Frontal cortex (tissue), 4 donors: ENCODE data around the gene C6. TPM values are rescaled to one million over a fixed set of nuclear protein-coding genes. Genes with fewer than 3 reads are reported as not detected.
"Not testable (repeated sequence)": the region's sequence is repeated elsewhere in the genome, so short reads cannot be mapped to it uniquely, and the experiment has no call there.

Experiments used
- DNase-seq, 2 donors: peaks; one replicate each; pipeline ENCODE4 v3.0.0; 2012; ENCODE audit warnings: low spot score in 2 of 2
- FAIRE-seq: peaks from 2 replicates; lab custom pipeline; 2012; peaks lifted over from hg19 to GRCh38; lab: Jason Lieb, UNC
- total RNA-seq: library from RNA; depleted of rRNA; stranded (reverse); fragments of >200 nt; gene quantifications from one replicate; pipeline ENCODE4 v1.2.3, GENCODE V29; 2014
- donor health status: control.
- donor health status: control.
- donor health status: control.

Gene C6
- total RNA-seq, 1 donor from 2014 or later = 0.41 TPM

DNA sequence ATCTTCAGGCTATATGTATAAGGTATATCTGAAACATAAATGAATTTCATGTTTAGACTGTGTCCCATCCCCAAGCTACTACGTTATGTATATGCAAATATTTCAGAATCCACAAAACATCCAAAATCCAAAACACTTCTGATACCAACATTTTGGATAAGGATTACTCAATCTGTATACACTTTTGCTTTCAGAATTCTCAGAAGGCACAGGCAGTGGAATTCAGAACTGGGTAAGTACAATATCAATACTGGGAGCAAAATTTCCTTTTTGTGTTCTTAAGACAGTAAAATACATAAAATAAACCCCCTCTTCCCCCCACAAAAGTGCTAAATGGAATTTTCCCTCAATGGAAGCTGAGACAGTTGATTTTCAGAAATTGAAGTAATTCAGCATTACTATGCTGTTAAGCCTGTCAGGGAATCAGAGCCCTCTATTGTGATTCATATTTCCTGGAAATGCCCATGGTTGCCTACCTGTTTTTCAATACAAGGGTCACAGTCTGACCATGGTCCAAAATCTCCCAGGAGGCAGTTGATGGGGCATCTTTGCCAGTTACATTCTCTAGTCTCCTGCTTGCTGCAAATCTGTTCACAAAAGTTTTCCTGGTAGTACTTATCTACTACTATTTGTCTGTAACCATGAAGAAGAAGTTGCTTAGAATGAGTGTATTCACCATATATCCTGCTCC is 12.1 kb downstream of the C6 start:
- DNase-seq = no peak
- FAIRE-seq = no peak

DNA sequence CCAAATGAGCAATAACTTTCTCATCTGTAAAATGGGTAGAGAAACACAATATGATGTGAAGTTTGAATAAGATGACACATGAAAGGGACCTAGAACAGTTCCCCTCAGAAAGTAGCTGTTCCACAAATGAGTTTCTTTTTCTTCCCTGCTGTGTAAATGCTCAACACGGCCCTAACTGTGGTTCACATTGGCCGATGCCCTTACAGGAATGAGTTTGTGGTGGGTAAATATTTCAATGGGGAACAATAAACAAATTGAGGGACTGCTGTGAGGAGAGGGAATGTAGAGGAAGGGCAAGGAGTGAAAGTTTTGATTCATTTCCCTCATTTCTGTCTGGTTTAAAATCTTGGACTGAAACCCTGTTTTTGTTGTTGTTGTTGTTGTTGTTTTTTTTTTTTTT is 12.8 kb downstream of the C6 start:
- no peak for DNase-seq
- FAIRE-seq = no peak

DNA sequence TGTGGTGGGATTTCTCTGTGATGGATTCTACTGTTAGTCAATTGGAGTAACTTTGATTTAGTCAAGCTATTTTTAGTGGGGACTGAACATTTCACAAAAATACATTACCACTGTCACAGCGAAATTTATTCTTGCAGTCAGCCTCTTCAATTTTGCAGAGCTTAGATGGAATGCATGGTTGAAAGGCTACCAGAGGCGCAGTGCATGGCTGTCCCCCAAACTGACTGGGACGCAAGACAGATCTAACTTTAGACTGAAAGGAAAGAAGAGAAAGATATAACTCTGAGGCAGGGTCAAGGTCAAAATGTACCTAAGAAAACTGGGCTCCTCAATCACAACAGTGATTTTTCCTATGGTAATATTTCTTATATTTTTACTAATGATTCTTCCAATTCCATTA is 13.7 kb downstream of the C6 start:
- DNase-seq (no peak), FAIRE-seq (no peak)

DNA sequence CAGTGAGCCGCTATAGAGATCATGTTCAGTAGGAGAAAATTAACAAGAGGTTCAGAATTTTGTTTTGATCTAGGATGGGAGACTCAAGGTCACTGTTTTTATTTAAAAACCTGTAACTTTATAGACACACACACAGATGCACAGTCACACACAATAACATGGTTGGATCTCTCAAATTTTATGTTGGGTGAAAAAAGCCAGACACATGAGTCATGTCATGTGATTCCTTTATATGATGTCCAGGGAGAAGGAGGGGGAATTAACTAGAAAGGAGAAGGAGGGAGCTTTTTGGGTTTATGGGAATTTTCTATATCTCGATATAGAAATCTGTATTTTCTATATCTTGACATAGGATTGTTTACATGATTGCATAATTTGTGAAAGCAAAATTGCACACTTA is 17.1 kb downstream of the C6 start:
- FAIRE-seq (no peak), DNase-seq (no peak)

DNA sequence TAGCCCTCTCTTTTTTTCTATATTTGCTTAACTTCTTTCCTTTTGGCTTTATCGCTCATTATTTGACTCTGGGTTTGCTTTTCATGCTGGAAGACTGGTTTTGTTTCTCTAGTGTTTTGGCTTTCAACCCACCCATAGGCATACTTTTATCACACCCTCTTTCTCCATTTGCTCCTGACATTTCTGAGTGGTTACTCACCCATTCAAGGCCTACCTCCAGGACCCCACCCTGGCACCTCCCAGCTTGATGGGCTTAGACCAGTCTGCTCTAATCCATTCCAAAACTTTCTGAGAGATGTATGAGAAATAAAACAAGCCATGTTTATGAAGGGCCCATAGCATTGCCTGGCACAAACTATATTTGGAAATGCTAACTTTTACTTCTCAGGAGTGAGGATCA is 18.1 kb downstream of the C6 start:
- FAIRE-seq (no peak), DNase-seq (no peak)

DNA sequence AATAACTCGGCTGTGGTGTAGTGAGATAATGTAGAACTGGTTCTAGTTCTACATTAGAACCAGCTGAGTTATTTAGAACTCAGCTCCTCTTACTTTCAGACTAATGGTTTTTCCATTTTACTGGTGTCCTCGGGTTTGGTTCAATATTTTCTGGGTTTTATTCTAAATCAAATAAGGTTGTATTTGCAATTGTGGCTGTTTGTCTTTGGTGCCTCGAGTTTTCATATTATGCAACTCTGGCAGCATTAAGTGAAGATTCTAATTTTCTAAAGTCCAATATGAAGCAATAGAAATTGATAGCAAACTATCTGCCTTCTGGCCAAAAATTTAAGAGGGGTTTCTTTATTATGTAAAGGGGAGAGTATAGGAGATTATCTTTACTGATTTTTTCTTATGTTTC is 19.0 kb downstream of the C6 start:
- FAIRE-seq (no peak), DNase-seq (no peak)

DNA sequence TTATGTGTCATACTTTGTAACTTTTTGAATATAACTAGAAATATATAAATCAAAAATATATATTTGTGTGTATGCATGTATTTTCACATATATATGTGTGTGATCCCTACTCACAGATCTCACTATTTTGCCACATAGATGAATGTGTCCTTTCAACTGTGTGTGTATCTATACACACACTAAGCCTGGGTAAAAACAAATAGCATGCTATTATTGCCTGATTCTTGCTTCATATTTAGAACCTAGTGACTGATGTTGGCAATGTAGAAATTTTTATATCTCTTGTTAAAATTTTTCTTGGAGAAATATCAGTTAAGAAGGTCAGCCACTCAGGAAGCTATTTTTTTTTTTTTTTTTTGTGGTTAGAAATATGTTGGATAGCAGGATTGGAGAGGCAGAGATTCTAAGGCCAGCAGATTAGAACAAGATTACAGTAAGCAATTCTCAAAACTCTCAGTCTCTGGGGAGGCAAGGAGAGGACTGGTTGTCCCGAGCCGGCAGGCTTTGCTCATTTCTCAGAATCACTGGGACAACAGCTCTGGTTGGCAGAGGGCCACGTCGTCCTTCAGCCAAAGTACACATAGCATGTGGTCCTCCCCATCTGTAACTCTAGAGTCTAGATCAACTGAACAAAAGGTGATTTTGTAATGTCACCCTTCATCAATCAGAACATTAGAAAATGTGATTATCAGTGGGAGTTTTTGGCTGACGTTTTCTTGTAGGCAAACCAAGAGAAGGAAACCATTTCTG is 19.7 kb downstream of the C6 start:
- no peak for FAIRE-seq

DNA sequence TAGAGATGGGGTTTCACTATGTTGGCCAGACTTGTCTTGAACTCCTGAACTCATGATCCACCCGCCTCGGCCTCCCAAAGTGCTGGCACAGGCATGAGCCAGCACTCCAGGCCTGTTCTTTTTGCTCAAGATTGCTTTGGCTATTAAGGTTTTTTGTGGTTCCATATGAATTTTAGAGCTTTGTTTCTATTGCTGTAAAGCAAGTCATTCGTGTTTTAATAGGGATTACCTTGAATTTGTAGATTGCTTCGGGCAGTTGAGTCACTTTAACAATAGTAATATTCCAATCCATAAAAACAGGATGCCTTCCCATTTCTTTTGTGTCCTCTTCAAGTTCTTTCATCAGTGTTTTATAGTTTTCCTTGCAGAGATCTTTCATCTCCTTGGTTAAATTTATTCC is 22.1 kb downstream of the C6 start:
- no peak for FAIRE-seq
- no peak for DNase-seq

More for the DNA sequence above, 19.7 kb downstream of the C6 start:
- DNase-seq = peak in 1 of 2 donors; percentile 4

DNA sequence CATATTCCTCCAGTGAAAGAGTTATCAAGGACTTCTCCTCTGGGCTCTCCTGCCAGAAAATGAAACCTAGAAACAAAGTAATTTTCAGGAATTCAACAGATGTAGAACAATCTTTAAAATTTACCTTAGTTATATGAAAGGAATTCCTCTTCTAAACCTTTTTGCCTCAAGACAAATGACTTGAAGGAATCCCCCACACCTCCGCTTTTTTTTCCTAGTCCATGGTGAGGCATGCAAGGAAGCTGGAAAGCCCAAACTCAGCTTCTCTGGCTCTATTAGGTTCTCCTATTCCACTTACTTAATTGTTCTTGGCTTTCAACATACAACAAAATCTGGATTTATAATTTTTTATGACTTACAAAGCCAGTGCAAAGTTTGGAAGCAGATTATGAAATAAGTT is 27.2 kb downstream of the C6 start:
- FAIRE-seq = no peak

DNA sequence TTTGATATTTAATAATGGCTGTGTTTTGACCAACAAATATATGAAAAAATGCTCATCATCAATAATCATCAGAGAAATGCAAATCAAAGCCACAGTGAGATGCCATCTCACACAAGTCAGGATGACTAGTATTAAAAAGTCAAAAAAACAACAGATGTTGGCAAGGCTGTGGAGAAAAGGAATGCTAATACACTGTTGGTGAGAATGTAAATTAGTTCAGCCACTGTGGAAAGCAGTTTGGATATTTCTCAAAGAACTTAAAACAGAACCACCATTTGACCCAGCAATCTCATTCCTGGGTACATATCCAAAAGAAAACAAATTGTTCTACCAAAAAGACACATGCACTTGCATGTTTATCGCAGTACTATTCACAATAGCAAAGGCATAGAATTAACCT is 30.0 kb downstream of the C6 start:
- DNase-seq, FAIRE-seq: not testable (repeated sequence)

More for the DNA sequence above, 27.2 kb downstream of the C6 start:
- no peak for DNase-seq

DNA sequence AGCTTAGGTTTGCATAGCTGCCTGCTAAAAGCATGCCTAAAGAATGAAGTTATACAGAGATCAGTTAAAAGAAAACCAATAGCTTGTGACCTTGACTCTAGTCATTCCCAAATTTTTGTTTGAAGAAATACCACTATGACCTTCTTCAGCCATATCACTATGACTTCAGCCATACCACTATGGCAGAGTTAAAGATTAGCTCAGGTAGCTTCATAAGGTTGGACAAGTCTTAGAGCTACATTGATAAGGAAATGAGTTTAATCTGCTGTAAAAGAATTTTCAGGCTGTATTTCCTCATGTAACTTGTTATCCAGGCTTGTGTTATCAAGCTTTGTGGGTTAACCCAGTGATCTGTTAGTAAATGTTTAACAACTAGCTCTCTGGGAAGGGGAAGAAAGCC is 30.7 kb downstream of the C6 start:
- FAIRE-seq = no peak
- no peak for DNase-seq

DNA sequence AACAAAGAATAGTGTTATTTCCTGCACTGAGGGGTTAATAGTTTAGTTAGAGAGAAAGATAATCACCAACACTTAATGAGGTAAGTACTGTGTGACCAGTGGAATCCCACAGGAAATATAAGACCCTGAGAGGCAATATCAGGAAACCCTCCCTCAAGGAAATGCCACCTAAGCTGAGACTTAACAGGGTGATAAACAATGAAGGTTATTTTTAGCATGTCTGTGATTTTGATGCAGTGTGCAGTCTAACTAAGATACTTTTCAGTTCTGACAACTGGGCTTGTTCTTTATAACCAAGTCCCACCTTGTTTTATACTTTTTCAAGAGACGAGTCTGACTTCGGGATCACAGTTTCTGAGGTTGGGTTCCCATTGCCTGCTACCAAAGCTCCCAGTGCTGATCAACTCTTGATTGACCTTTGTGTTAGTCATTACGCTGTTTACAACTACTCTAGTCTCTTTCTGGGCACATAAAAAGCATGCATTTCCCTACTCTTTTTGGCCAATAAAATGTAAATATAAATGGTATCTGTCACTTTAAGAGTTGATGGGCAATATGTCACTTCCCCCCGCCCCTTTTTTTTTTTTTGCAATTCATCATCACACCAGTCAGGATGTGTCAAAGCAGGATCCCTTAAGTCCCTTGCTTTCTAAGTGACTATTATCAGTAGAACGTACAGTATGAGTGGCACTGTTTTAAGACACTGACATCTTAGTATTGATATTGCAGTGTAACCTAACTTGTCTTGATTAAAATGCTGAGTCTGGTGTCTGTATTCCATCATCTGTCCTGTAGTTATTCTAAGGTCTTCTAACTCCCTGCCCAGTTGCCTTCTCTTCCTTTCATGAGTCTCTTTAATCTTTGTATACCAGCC is 31.4 kb downstream of the C6 start:
- DNase-seq (no peak), FAIRE-seq (no peak)

DNA sequence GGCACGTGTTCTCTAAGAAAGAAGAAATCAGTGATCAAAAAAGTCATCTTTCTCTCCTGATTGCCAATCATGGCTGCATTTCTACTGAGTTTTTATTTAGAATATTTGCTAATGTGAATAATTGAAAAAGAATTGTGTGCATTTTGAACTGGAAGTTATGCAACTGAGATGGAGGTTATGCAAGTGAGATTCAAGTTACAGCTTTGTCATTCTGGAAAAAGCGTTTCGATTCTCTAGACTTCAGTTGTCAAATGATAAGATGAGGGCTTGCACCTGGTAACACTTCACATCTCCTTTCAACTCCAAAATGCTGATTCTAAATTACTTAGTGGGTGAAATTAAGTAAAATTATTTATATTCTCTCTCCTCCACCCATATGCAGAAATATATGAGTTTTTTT is 36.4 kb downstream of the C6 start:
- DNase-seq (no peak), FAIRE-seq (no peak)

DNA sequence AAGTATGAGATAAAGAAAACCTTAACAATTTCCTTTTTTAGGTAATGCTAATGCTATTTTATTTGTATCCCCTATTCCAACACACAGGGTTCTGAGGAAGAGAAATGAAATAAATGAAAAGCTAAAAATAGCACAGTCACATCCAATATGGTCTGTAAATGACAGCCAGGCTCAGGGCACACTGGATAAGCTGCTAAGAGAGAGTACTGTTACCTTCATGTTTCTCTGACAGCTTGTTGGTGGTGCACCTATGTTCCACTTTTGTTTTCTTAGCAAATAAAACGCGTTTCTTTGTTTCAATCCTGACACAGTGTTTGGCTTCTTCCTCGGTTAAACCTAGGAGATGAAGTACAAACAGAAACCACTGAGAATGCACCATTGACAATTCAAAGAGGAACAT is 41.3 kb downstream of the C6 start:
- FAIRE-seq (no peak), DNase-seq (no peak)

DNA sequence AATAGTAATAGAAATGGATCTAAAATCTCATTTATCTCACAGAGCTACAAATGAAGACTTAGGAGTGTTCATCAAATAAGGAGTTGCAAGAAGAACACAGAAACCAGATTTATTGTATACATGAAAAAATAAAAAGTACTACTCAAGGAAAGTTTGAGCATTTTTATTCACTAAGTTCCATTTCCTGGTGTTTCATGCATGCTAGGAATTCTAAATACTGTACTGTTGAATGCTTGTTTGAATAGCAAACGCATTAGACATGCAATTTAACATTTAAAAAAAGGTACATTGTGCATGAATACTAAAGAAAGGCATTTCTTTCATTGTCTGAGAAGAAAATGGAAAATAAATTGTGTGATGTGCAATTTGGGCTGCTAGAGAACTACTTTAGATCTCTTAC is 52.1 kb downstream of the C6 start:
- DNase-seq = no peak
- FAIRE-seq = no peak

DNA sequence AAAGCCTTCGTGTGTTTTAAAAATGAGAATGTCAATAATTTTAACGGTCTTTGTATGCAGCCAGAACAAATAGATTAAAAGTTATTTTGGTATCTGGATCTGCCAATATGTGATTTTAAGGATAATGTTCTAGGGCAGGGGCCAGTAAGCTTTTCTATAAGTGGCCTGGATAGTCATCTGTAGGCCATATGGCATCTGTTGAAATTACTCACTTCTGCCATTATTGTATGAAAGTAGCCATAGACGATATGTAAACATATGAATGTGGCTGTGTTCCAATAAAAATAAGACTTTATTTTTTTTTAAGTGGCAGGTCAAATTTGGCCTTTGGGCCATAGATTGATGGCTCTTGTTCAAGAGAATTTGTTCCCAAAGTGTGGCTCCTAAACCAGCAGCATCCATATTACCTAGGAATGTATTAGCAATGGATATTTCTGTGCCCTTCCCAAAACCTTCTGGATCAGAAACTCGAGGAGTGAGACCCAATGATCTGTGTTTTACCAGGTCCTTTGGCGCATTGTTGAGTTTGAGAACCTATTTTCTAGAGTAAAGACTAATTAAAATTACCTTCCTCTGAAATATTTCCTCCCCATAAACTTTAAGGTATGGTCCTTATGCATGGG is 55.9 kb downstream of the C6 start:
- no peak for FAIRE-seq
- DNase-seq = no peak

DNA sequence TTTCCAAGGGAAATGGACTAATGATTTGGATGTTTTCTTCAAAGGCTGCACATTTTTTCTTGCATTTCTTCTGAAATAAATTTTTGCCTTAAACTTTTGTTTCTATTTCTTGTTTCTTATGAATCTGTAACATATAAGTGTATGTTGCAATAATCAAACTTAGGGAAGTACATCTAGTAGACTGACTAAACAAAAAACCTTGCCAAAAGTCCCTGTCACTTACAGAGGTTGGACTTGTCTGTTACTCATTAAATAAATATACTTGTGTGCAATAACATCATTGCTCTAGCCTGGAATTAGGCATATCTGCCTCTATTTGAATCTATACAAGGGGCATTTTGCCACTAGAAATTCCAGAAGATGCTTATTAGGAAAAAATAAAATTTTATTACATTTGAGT is 56.6 kb downstream of the C6 start:
- DNase-seq = no peak

DNA sequence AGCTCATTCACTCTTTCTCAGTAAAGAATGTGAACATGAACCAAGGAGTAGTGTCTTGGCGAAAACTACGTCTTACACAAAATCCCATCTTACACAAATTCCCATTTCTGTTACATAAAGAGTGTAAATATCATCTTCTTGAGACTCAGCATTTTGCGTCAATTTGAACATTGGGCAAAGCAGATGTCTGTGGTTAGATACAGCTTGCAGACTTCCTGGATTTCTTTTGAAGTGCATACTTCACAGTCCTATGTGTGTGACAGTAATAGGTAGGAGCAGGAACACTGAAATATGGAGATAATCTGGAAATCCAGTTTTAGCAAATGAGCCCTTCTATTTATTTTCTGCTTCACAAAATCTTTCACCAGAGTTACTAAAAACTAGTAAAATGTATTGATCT is 58.8 kb downstream of the C6 start:
- no peak for FAIRE-seq
- DNase-seq = no peak

More for the DNA sequence above, 56.6 kb downstream of the C6 start:
- FAIRE-seq = no peak

DNA sequence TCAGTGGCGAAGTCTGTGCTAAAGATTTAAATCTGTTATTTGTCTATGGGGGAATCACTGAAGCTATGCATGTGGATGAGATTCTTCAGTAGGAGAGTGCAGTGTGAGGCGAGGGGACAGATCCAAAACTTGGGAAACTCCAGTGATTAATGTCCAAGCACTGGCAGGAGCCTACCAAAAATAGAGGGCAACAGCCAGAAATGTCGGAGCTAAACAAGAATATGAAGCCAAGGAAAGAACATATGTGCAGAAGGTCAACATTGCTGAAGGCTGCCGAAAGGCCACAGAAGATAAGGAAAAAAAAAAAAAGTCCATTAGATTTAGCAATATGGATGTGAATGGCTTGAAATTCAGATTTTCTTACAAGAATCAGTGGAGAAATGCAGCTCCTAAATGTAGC is 61.8 kb downstream of the C6 start:
- FAIRE-seq (no peak), DNase-seq (no peak)

DNA sequence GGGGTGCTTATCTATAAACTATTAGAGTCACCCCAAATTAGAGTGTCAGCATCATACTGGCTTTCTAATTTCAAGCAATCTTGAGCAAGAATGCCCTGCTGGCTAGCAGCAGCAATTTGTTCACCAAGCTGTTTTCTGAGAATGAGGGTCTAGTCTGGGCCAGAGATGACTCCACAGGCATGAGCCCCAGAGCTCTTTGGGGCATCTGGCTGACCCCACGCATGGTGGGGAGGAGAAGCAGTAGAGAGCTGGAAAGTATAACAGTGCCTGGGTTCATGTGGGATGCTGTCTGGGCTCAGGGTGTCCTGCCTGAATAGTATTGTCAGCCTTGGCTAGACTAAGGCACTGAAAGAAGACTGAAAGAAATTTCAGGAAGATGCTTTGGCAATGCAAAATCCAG is 64.9 kb downstream of the C6 start:
- DNase-seq (no peak), FAIRE-seq (no peak)
